HUES48 (cell line): ENCODE data around the gene GOLGA8Q.
"Not testable (repeated sequence)": the region's sequence is repeated elsewhere in the genome, so short reads cannot be mapped to it uniquely, and the experiment has no call there.

Source experiments
- H3K27ac ChIP-seq: one replicate; pipeline ENCODE4 v1.7.0; 2013; ENCODE audit warnings: low read depth, low read length, inconsistent platforms
- H3K27me3 ChIP-seq: 2 replicates; pipeline ENCODE4 v1.6.1; 2013; ENCODE audit warnings: mild to moderate bottlenecking, low read length; ENCODE audit not compliant: control insufficient read depth, insufficient read depth
- H3K36me3 ChIP-seq: 2 replicates; pipeline ENCODE4 v1.6.1; 2013; ENCODE audit warnings: low read length; ENCODE audit not compliant: control insufficient read depth, insufficient read depth
- H3K4me1 ChIP-seq: 2 replicates; pipeline ENCODE4 v1.6.1; 2013; ENCODE audit warnings: mild to moderate bottlenecking, low read length; ENCODE audit not compliant: control insufficient read depth, insufficient read depth
- H3K4me3 ChIP-seq: 2 replicates; pipeline ENCODE4 v1.5.1; 2013; ENCODE audit warnings: mild to moderate bottlenecking, low read depth, low read length
- H3K9ac ChIP-seq: 2 replicates; pipeline ENCODE4 v1.6.1; 2013; ENCODE audit warnings: mild to moderate bottlenecking, low read depth, low read length, moderate library complexity
- H3K9me3 ChIP-seq: 2 replicates; pipeline ENCODE4 v1.6.1; 2013; ENCODE audit warnings: low read length; ENCODE audit not compliant: control insufficient read depth, insufficient read depth

Gene GOLGA8Q, protein sequence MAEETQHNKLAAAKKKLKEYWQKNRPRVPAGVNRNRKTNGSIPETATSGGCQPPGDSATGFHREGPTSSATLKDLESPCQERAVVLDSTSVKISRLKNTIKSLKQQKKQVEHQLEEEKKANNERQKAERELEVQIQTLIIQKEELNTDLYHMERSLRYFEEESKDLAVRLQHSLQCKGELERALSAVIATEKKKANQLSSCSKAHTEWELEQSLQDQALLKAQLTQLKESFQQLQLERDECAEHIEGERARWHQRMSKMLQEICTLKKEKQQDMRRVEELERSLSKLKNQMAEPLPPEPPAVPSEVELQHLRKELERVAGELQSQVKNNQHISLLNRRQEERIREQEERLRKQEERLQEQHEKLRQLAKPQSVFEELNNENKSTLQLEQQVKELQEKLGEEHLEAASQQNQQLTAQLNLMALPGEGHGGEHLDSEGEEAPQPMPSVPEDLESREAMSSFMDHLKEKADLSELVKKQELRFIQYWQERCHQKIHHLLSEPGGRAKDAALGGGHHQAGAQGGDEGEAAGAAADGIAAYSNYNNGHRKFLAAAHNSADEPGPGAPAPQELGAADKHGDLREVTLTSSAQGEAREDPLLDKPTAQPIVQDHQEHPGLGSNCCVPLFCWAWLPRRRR

DNA sequence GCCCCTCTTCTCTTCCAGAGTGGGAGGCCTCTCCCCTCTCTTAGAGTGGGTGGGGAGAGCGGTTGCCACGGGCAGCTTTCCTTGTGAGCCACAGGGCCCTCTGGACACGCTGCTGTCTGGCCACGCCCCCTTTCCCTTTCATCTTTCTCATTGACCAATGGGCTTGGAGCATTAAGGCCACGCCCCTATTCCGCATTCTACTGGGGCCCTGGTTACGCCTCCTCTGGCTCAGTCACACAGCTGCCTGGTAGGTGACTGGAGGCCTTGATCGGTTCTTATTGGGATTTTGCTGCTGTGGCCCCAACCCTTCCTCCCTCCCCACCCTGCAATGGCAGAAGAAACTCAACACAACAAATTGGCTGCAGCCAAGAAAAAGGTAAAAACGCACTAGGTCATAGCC lies at the start of gene GOLGA8Q:
Gene GOLGA8Q (plus strand): TSS at position 301 of the 400 bp plus-strand sequence. CDS start 28 bp downstream, at position 329.
- H3K27ac ChIP-seq, H3K9me3 ChIP-seq, H3K4me1 ChIP-seq, H3K27me3 ChIP-seq, H3K9ac ChIP-seq, H3K36me3 ChIP-seq, H3K4me3 ChIP-seq: not testable (repeated sequence)

DNA sequence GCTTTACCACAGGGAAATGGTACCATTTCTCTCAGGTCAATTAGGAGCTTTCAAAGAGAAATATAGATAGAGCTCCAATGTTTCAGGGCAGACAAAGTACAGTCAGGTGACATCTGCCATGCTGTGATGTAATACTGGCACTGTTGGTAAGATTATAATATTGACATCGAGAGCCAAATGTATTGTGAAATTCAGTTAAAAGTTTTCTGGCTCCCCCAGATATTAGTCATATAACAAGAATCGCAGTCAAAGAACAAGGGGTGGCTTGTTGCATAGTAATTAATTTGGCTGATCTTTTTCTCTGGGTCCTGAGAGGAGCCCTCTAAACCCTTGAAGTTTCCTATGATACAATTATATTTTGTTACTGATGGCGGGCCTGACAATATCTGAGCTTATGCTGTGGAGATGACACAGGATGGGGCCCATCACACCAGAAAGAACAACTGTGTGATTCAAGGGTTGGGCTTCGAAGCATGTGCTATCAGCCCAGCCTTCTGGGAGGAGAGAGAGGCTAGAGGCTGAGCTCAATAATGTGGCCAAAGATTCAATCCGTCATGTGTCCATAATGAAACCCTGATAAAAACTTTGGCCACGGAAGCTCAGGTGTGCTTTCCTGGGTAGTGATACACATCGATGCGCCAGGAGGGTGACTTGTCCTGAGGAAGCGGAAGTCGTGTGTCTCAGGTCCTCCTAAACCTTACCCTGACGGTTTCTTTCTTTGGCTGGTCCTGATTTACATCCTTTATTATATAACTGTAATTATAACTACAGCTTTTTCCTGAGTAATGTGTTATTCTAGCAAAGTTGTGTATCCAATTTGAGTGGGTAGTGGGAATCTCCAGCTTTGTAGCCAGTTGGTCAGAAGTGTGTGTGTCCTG lies 48.7 kb upstream of the GOLGA8Q start:
- H3K27ac ChIP-seq, H3K9me3 ChIP-seq, H3K36me3 ChIP-seq, H3K9ac ChIP-seq, H3K4me1 ChIP-seq, H3K4me3 ChIP-seq, H3K27me3 ChIP-seq: not testable (repeated sequence)

DNA sequence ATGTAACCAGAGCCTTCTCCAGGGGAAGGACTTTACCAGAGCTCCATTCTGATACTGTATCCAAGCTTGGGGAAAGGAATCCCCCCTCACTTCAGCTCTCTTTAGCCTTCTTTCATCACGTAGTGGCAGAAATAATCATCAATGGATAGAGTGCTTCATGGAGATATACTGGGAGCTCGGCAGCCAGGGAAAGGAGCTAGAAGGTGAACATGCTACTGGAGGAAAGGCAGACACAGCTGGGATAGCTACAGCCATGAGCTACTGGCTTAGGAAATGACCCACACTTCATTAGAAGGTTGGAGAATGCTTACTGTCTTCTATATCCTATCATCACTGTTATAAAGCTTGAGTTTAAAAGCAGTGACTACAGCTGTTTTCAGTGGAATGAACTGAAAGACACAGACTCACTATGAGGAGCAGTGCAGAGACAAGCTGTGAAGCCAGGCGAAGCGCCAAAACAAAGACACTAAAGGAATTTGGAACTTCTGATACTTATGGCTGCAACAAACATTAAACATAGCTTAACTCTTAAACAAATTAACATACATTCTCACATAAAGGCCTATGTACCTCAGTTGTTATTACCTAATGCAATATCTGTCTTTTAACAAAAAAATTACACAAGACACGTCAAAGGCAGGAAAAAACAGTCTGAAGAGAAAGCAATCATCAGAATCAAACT lies 47.5 kb upstream of the GOLGA8Q start:
- not testable (repeated sequence) for H3K36me3 ChIP-seq, H3K27me3 ChIP-seq, H3K4me1 ChIP-seq, H3K4me3 ChIP-seq, H3K27ac ChIP-seq, H3K9me3 ChIP-seq, H3K9ac ChIP-seq

DNA sequence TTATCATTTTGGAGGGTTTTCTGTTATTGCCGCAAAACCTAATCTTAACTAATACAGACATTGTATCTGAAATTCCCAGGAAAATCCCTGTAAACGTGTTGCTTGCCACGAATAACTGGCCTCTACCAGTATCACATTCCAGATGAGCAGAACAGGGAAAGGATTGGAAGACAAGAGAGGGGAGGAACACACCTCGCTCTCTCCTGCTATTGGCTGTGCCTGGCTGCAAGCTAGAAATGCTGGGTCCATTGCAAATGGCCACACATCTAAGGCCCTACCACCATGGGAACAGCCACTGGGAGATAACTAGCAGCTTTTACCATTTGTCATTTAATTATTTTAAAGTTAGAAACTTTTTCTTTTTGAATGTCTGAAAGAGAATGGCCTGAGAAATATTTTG lies 37.3 kb upstream of the GOLGA8Q start:
- not testable (repeated sequence) for H3K27ac ChIP-seq, H3K9me3 ChIP-seq, H3K9ac ChIP-seq, H3K36me3 ChIP-seq, H3K27me3 ChIP-seq, H3K4me3 ChIP-seq, H3K4me1 ChIP-seq

DNA sequence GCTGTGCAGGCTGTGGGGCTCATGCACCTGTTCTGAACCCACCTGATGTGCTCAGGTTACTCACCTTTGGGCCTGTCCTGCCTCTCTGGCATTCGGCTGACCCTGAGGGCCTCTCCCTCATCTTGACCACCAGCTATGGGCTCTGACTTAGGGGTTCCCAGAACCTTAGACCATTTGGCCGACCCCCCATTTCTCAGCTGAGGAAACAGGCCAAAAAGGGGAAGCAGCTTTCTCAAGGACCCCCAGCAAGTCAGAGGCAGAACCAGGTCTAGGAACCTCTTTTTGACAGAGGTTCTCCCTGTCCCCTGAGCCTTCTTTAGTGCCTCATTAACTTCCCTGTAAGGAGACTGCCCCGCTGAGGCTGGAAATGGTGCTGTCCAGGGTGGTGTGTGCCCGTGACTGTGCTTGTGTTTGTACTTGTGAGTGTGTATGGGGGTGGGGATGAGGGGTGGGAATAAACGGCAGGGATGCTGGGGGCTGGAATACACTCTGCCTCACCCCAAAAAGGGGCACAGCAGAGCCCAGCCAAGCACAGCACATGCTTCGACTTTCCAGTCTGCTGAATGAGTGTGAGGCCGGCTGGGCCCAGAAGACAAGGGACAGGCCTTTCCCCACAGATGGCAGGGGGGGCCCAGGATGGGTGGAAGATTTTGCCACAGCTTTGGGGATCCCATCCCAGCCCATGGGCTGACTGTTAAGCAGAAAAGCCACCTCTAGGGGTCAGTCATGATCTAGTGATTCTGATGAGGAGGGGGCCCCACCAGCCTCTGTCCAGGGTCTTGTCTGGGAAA lies 28.2 kb upstream of the GOLGA8Q start:
- not testable (repeated sequence) for H3K4me3 ChIP-seq, H3K36me3 ChIP-seq, H3K4me1 ChIP-seq, H3K9me3 ChIP-seq, H3K27me3 ChIP-seq, H3K9ac ChIP-seq, H3K27ac ChIP-seq

DNA sequence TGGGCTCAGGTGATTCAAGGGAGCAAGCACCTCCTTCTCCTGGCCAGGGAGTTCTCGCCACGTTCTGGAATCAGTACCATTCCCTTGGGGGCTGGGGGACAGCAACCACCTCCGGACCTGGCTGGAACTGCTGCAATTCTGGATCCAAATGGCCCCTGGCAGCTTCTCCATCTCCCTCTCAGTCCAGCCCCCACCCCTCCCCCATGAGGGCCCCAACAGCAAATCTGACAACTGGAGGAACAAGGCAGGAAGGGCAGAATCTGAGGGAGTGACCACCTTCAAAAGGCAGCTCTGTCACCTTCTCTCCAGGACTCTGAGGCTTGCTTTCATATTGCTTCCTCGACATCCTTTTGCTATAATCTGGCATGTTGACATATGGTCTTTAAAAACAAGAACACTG lies 25.9 kb upstream of the GOLGA8Q start:
- H3K9ac ChIP-seq, H3K4me1 ChIP-seq, H3K4me3 ChIP-seq, H3K36me3 ChIP-seq, H3K27me3 ChIP-seq, H3K9me3 ChIP-seq, H3K27ac ChIP-seq: not testable (repeated sequence)

DNA sequence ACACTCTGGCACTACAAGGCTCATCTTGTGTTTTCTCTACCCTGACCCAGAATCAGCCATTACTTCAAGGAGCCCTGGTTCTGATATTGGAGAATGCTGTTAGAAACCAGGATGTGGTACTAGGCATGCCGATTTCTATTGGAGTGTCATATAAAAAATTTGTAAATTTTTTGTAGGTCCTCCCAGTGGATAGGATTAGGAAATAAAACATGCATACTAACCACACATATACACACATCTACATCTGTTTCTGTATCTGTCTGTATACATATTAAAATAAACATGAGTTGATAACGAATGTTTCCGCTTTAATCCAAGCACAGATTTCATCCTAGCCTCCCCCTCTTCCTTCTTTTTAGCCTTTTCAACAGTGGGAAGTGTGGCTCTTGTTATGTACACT lies 22.8 kb upstream of the GOLGA8Q start:
- H3K9ac ChIP-seq, H3K36me3 ChIP-seq, H3K4me3 ChIP-seq, H3K4me1 ChIP-seq, H3K9me3 ChIP-seq, H3K27me3 ChIP-seq, H3K27ac ChIP-seq: not testable (repeated sequence)

DNA sequence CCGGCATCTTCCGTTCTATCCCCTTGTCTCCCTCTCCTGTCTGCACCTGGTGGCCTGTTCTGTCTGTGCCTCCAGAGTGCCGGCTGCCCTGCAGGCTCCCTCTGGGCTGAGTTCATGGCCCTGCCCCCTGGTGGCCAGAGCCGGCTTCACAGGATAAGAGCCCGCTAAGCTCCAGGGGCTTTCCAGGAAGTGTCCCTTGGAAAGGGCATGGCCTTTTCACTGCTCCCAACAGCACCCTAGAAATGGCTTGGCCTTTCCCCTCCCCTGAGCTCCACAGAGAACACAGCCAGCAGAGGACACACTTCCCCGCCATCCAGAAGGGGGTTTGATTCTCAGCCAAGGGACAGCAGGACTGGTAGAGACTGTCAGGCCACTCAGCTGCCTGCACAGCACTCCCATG lies 15.1 kb downstream of the GOLGA8Q start:
- not testable (repeated sequence) for H3K36me3 ChIP-seq, H3K27ac ChIP-seq, H3K4me1 ChIP-seq, H3K27me3 ChIP-seq, H3K9me3 ChIP-seq, H3K4me3 ChIP-seq, H3K9ac ChIP-seq

DNA sequence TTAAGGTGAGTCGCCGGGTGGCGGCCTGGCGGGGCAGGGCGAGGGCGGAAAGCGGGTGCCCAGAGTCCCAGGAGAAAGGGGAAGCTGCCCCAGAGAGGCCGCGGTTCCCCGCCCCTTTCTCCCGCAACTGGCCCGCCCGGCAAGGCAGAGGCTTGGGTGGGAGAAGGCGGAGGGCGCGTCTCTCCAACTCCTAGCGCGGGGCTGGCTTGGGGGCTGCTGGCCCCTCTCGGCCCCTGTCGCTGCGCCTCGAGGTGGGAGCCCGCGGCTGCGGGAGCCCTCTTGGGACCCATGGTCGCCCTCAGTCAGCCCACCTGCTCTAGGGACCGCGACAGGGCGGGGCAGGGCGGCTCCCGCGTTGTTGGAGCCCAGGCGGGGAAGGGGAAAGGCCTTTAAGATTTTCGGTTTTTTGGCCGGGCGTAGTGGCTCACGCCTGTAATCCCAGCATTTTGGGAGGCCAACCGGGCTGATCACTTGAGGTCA lies 21.2 kb downstream of the GOLGA8Q start:
- H3K9ac ChIP-seq, H3K4me1 ChIP-seq, H3K36me3 ChIP-seq, H3K9me3 ChIP-seq, H3K27ac ChIP-seq, H3K27me3 ChIP-seq, H3K4me3 ChIP-seq: not testable (repeated sequence)

DNA sequence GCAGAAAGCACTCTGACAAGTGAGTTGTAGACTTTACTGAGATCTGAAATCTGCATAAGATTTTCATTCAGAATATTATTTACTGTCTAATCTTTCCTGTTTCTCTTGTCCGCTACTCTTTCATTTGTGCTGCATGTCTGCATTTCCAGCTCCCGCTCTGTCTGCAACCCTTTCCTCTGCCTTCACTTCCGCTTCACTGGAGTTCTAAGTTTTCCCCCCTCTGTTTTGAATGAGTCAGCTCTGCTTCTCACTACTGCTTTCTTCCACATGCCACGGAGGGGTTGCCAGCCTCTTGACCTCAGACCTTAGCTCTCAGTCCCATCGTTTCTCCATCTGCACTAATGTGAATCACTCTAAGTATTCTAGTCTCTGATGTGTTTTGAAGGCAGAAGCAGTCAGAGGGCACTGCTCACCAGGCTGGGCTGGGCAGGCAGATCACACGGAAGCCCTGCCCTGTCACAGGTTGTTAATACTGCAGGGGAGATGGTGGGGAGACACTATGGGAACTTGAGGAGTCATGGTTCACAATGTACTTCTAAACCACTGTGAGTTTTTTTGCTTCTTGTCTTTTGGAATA lies 27.6 kb downstream of the GOLGA8Q start:
- H3K9me3 ChIP-seq, H3K9ac ChIP-seq: not testable (repeated sequence)

More for the DNA sequence above, 27.6 kb downstream of the GOLGA8Q start:
- not testable (repeated sequence) for H3K4me3 ChIP-seq, H3K27me3 ChIP-seq, H3K36me3 ChIP-seq, H3K27ac ChIP-seq, H3K4me1 ChIP-seq
